HL-60 (cell line): ENCODE data around the gene EPHB3.

Experiments
- CTCF ChIP-seq: IDR thresholded peaks from one replicate; pipeline ENCODE4 v1.5.1; 2011; ENCODE audit warnings: low read length, control low read depth, inconsistent platforms; ENCODE audit not compliant: insufficient read depth
- GABPA ChIP-seq: IDR thresholded peaks from 2 replicates; pipeline ENCODE4 v1.6.1; 2012; ENCODE audit warnings: low read depth
- POLR2AphosphoS5 ChIP-seq: IDR thresholded peaks from 2 replicates; pipeline ENCODE4 v1.6.1; 2012; ENCODE audit warnings: low read depth
- REST ChIP-seq: IDR thresholded peaks from 2 replicates; pipeline ENCODE4 v1.6.1; 2012; ENCODE audit warnings: low read depth; ENCODE audit not compliant: insufficient replicate concordance
- SPI1 ChIP-seq: IDR thresholded peaks from 2 replicates; pipeline ENCODE4 v1.6.1; 2012; ENCODE audit warnings: low read depth, mild to moderate bottlenecking, borderline replicate concordance

- TF ChIP-seq CTCF = no peak
- TF ChIP-seq POLR2AphosphoS5 = no peak
- TF ChIP-seq REST = no peak
- no peak for TF ChIP-seq GABPA
- no peak for TF ChIP-seq SPI1
Observed at GRCh38 chr3:184601576-184602371, 40.2 kb downstream of the EPHB3 start.
